ENCODE measurements around the gene CAPN12. TPM values are rescaled to one million over a fixed set of nuclear protein-coding genes. Genes with fewer than 3 reads are reported as not detected.

The CAPN12 gene
- total and polyA plus RNA-seq, 2 of the 4 experiments (the other 2 are of a cell fraction) = 0.18 to 0.97 TPM

- BruUV-seq (replicated peaks) = no TSS peak
- Histone ChIP-seq H3K36me3 (ENCODE audit: control insufficient read depth, insufficient read depth, low read length) (peaks cover 81% of the 10 kb centered on the region), H3K79me1 (ENCODE audit: low read depth in 1 of 2, low read length in 2 of 2) (peaks cover 40 to 87% of the 10 kb centered on the region in 2 experiments), H2AK9ac (replicated peaks; ENCODE audit: low read depth, low read length, poor library complexity) (peak overlapping the region; percentile 9), H2BK5ac (ENCODE audit: low read depth, low read length, poor library complexity, severe bottlenecking) (no peak overlapping the region), H3K27me3 (ENCODE audit: control insufficient read depth, insufficient read depth, low read length) (no peaks in the 10 kb centered on the region), H2BK15ac (ENCODE audit: low read depth, low read length) (no peak overlapping the region), H2AK5ac (ENCODE audit: low read depth, low read length) (no peak overlapping the region), H3K4me1 (ENCODE audit: control insufficient read depth, insufficient read depth, low read length) (peaks cover 39% of the 10 kb centered on the region), H3K4me3 (ENCODE audit: insufficient read depth, low read depth, low read length) (no peak overlapping the region), H3K9me3 (ENCODE audit: control insufficient read depth, insufficient read depth, low read length) (no peaks in the 10 kb centered on the region), H3K4me2 (ENCODE audit: low read depth, low read length) (no peak overlapping the region), H2BK120ac (ENCODE audit: low read depth, low read length) (no peak overlapping the region), H4K20me1 (ENCODE audit: insufficient read depth, low read length) (peaks cover 43% of the 10 kb centered on the region), H2BK20ac (ENCODE audit: low read depth, low read length) (no peak overlapping the region), H2AFZ (replicated peaks; ENCODE audit: low read length, poor library complexity) (no peak overlapping the region), H3K9ac (ENCODE audit: low read depth, low read length) (no peak overlapping the region), H3K18ac (ENCODE audit: low read depth, low read length) (no peak overlapping the region), H3K27ac (ENCODE audit: insufficient read depth, low read length) (peak overlapping the region; percentile 12; the same call in 1 of the 2 replicates), H3K14ac (replicated peaks; ENCODE audit: low read depth, low read length) (no peak overlapping the region), H3K4ac (ENCODE audit: low read depth, low read length) (0 out of 2 replicates have a peak overlapping the region, but pooled peaks have one; percentile 7), H4K8ac (ENCODE audit: low read depth in 2 of 2, low read length in 2 of 2) (peak overlapping the region in 1 of 2 experiments; percentile 29; a peak in 1 of 4 replicates), H3K9me1 (ENCODE audit: insufficient read depth, low read length) (peaks cover 27% of the 10 kb centered on the region), H3K56ac (ENCODE audit: extremely low read depth, insufficient read depth, low read length) (no peak overlapping the region), H4K5ac (ENCODE audit: low read depth, low read length) (no peak overlapping the region), H3K23ac (ENCODE audit: low read depth, low read length) (no peak overlapping the region), H4K91ac (ENCODE audit: insufficient read depth, low read depth, low read length) (no peak overlapping the region)
- no peak for ATAC-seq (ENCODE audit: low read depth)
- no peak for TF ChIP-seq FOS (IDR thresholded peaks at IDR 0.05; ENCODE audit: low read depth, low read length)
- no peak for TF ChIP-seq POLR2A (IDR thresholded peaks at IDR 0.05; ENCODE audit: low read depth, low read length)
- TF ChIP-seq RFX5 (IDR thresholded peaks at IDR 0.05; ENCODE audit: low read depth, low read length) = no peak
- no peak for TF ChIP-seq USF2 (IDR thresholded peaks at IDR 0.05; ENCODE audit: low read depth, low read length)
- TF ChIP-seq MAZ (IDR thresholded peaks at IDR 0.05; ENCODE audit: borderline replicate concordance, low read depth, low read length) = no peak
- TF ChIP-seq BHLHE40 (IDR thresholded peaks at IDR 0.05; ENCODE audit: low read depth, low read length) = no peak
- TF ChIP-seq CHD1 (IDR thresholded peaks at IDR 0.05; ENCODE audit: low read depth, low read length) = no peak
- TF ChIP-seq NFE2L2 (IDR thresholded peaks at IDR 0.05; ENCODE audit: low read depth, low read length) = no peak
- TF ChIP-seq ELK1 (IDR thresholded peaks at IDR 0.05; ENCODE audit: borderline replicate concordance, low read depth, low read length) = no peak
- TF ChIP-seq SMC3 (IDR thresholded peaks at IDR 0.05; ENCODE audit: low read depth, low read length) = no peak
- ChIA-PET POLR2A (ENCODE audit: unreplicated experiment) (no interaction called here), CTCF (interaction anchor here (0.6 kb wide), 1 partner anchor 72 kb away, joined by 3 read pairs; no protein-coding TSS in a partner anchor)
- WGBS, 2 experiments (ENCODE audit: extremely low coverage in 2 of 2, insufficient read length in 1 of 2) = 94% methylated on average over 9 of the region's 14 CpGs; no CpG with 5 or more reads in 1 of the 2 experiments
- dilution Hi-C loops (cut with HindIII; ENCODE audit: low sequenced_read_pairs, unreplicated experiment) (no loop called here), intact Hi-C loops (cut with micrococcal nuclease) (no loop called here), in situ Hi-C loops (cut with MboI; ENCODE audit: low sequenced_read_pairs) (no loop called here)
- DNase-seq = no peak
Observed at GRCh38 chr19:38714354-38714778, 29.9 kb downstream of the CAPN12 start.

Data from IMR-90 (cell line).